Measurements from ENCODE around the gene ITGA11. TPM values are rescaled to one million over a fixed set of nuclear protein-coding genes. Genes with fewer than 3 reads are reported as not detected.

ITGA11 gene
- total and polyA plus RNA-seq, 2 of the 4 experiments (the other 2 are of a cell fraction), result 4.1 to 6.6 TPM

DNA sequence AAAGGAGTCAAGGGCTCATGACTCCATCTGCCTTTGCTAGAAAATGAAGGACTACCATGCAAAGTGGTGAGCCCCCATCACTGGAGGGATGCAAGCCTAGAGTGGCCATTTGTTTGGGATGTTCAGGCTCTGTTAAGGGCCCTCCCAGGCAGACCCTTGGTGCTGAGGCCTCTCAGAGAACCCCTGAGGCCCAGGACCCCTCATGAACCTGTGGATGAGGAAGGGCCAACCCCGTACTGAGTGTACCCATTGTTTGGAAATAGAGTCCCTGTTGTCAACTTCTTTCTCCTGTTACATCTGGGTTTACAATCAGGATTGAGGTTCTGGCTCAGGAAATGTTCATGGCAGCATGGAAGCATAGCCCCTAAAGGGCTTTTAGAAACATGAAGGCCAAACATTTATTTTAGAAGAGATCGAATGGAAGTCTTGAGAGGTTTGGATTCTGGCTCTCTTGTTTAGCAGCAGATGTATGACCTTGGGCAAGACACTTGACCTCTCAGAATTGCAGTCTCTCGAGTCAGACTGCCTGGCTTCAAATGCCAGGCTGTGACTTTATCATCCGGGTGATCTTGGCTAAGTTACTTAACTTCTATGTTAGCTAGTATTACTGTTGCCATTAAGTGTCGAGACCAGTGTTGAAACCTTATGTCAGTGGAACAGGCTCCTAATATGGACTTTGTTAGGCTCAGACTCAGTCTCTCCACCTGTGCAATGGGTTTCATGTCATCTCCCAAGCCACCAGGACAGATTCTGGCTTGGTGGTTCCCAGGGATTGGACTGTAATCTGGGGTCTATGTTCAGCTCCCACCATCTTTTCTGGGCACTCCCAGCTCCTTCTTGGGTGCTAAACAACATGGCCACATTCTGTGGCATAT lies 12.4 kb downstream of the ITGA11 start:
- no peak overlapping the region; the same call in 1 of the 2 replicates for H3K18ac ChIP-seq (ENCODE audit: low read depth, low read length)
- no peak for ATAC-seq (ENCODE audit: low read depth)
- H4K20me1 ChIP-seq (ENCODE audit: insufficient read depth, low read length), result peaks cover 7% of the 10 kb centered on the region; the same call in 1 of the 2 replicates
- H3K56ac ChIP-seq (ENCODE audit: extremely low read depth, insufficient read depth, low read length), result no peak overlapping the region
- H3K23ac ChIP-seq (ENCODE audit: low read depth, low read length), result peak overlapping the region; percentile 74; the same call in 1 of the 2 replicates
- ChIA-PET CTCF (interaction anchor here (0.6 kb wide), 1 partner anchor 169 kb away, joined by 3 read pairs; no protein-coding TSS in a partner anchor), POLR2A (ENCODE audit: unreplicated experiment) (no interaction called here)
- no peak overlapping the region for H3K4me2 ChIP-seq (ENCODE audit: low read depth, low read length)
- no peak overlapping the region for H2AFZ ChIP-seq (replicated peaks; ENCODE audit: low read length, poor library complexity)
- peak overlapping the region; percentile 76; the same call in 1 of the 2 replicates for H2AK5ac ChIP-seq (ENCODE audit: low read depth, low read length)
- peak overlapping the region; percentile 27 for H4K91ac ChIP-seq (ENCODE audit: insufficient read depth, low read depth, low read length)
- no peak for TF ChIP-seq FOS (IDR thresholded peaks at IDR 0.05; ENCODE audit: low read depth, low read length)
- TF ChIP-seq CHD1 (IDR thresholded peaks at IDR 0.05; ENCODE audit: low read depth, low read length), result no peak
- no peak for TF ChIP-seq RFX5 (IDR thresholded peaks at IDR 0.05; ENCODE audit: low read depth, low read length)
- TF ChIP-seq POLR2A (IDR thresholded peaks at IDR 0.05; ENCODE audit: low read depth, low read length), result no peak
- TF ChIP-seq, protein P1, sequence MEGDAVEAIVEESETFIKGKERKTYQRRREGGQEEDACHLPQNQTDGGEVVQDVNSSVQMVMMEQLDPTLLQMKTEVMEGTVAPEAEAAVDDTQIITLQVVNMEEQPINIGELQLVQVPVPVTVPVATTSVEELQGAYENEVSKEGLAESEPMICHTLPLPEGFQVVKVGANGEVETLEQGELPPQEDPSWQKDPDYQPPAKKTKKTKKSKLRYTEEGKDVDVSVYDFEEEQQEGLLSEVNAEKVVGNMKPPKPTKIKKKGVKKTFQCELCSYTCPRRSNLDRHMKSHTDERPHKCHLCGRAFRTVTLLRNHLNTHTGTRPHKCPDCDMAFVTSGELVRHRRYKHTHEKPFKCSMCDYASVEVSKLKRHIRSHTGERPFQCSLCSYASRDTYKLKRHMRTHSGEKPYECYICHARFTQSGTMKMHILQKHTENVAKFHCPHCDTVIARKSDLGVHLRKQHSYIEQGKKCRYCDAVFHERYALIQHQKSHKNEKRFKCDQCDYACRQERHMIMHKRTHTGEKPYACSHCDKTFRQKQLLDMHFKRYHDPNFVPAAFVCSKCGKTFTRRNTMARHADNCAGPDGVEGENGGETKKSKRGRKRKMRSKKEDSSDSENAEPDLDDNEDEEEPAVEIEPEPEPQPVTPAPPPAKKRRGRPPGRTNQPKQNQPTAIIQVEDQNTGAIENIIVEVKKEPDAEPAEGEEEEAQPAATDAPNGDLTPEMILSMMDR (conservative IDR thresholded peaks at IDR 0.05; ENCODE audit: low read depth, low read length), result no peak
- no peak for TF ChIP-seq MAFK (IDR thresholded peaks at IDR 0.05; ENCODE audit: low read depth, low read length)
- TF ChIP-seq CEBPB (IDR thresholded peaks at IDR 0.05; ENCODE audit: low read depth, low read length), result no peak
- no peak for TF ChIP-seq MAZ (IDR thresholded peaks at IDR 0.05; ENCODE audit: borderline replicate concordance, low read depth, low read length)
- TF ChIP-seq SMC3 (IDR thresholded peaks at IDR 0.05; ENCODE audit: low read depth, low read length), result no peak
- no peak for TF ChIP-seq BHLHE40 (IDR thresholded peaks at IDR 0.05; ENCODE audit: low read depth, low read length)
- H3K4me3 ChIP-seq (ENCODE audit: insufficient read depth, low read depth, low read length), result no peak overlapping the region
- WGBS, 2 experiments (ENCODE audit: extremely low coverage in 2 of 2, insufficient read length in 1 of 2), result no CpG with 5 or more reads among the region's 5 CpGs
- peak overlapping the region; percentile 81 for H2BK120ac ChIP-seq (ENCODE audit: low read depth, low read length)
- no peak overlapping the region for H3K9ac ChIP-seq (ENCODE audit: low read depth, low read length)
- peak overlapping the region; percentile 72 for H2BK20ac ChIP-seq (ENCODE audit: low read depth, low read length)
- in situ Hi-C loops (cut with MboI; ENCODE audit: low sequenced_read_pairs) (no loop called here), intact Hi-C loops (cut with micrococcal nuclease) (no loop called here), dilution Hi-C loops (cut with HindIII; ENCODE audit: low sequenced_read_pairs, unreplicated experiment) (no loop called here)
- no peak overlapping the region for H4K5ac ChIP-seq (ENCODE audit: low read depth, low read length)
- H3K9me3 ChIP-seq (ENCODE audit: control insufficient read depth, insufficient read depth, low read length), result no peaks in the 10 kb centered on the region
- H3K9me1 ChIP-seq (ENCODE audit: insufficient read depth, low read length), result peaks cover 32% of the 10 kb centered on the region
- H2BK15ac ChIP-seq (ENCODE audit: low read depth, low read length), result peak overlapping the region; percentile 13; the same call in 1 of the 3 replicates
- peaks cover 25% of the 10 kb centered on the region for H3K4me1 ChIP-seq (ENCODE audit: control insufficient read depth, insufficient read depth, low read length)
- H3K36me3 ChIP-seq (ENCODE audit: control insufficient read depth, insufficient read depth, low read length), result no peaks in the 10 kb centered on the region
- H3K14ac ChIP-seq (replicated peaks; ENCODE audit: low read depth, low read length), result peak overlapping the region; percentile 79
- no peak overlapping the region for H2BK5ac ChIP-seq (ENCODE audit: low read depth, low read length, poor library complexity, severe bottlenecking)
- peak overlapping the region; percentile 58 for H2AK9ac ChIP-seq (replicated peaks; ENCODE audit: low read depth, low read length, poor library complexity)
- no TSS peak for BruUV-seq (replicated peaks)
- H3K27me3 ChIP-seq (ENCODE audit: control insufficient read depth, insufficient read depth, low read length), result no peaks in the 10 kb centered on the region
- peak overlapping the region; percentile 86 for H3K4ac ChIP-seq (ENCODE audit: low read depth, low read length)
- H3K27ac ChIP-seq (ENCODE audit: insufficient read depth, low read length), result no peak overlapping the region; the same call in 1 of the 2 replicates
- H3K79me1 ChIP-seq (ENCODE audit: low read depth in 1 of 2, low read length in 2 of 2), result peaks cover 3 to 53% of the 10 kb centered on the region in 2 experiments; a peak in 3 of 4 replicates
- peak overlapping the region in 1 of 2 experiments; percentile 57; a peak in 2 of 4 replicates for H4K8ac ChIP-seq (ENCODE audit: low read depth in 2 of 2, low read length in 2 of 2)
- DNase-seq, result no peak

Measured in IMR-90 (cell line).